SK-N-SH treated with all-trans-retinoic acid at 6 μM for 48 hours (cell line): ENCODE data around the gene RGS7.

Source experiments
- ARNTL ChIP-seq: fragments of 450-650 bp; formaldehyde crosslinking; IDR thresholded peaks from 2 replicates; pipeline ENCODE4 v1.5.0; 2020; ENCODE audit warnings: low read depth, mild to moderate bottlenecking, moderate library complexity, borderline replicate concordance
- CREB5 ChIP-seq: fragments of 250-450 bp; sonication (Bioruptor Pico); IDR thresholded peaks from 2 replicates; pipeline ENCODE4 v1.5.1; 2020; ENCODE audit warnings: low read depth, mild to moderate bottlenecking, moderate library complexity
- CSRNP3 ChIP-seq: fragments of 250-450 bp; sonication (Bioruptor Pico); IDR thresholded peaks from 2 replicates; pipeline ENCODE4 v1.5.1; 2021; ENCODE audit warnings: mild to moderate bottlenecking, moderate library complexity
- OSR1 ChIP-seq: fragments of 250-450 bp; sonication (Bioruptor Pico); IDR thresholded peaks from 2 replicates; pipeline ENCODE4 v1.8.0; 2022; ENCODE audit warnings: moderate library complexity, mild to moderate bottlenecking, inconsistent platforms
- PATZ1 ChIP-seq: fragments of 250-450 bp; sonication (Bioruptor Pico); IDR thresholded peaks from 2 replicates; pipeline ENCODE4 v1.8.0; 2020; ENCODE audit warnings: mild to moderate bottlenecking, moderate library complexity, borderline replicate concordance
- RARB ChIP-seq: fragments of 250-450 bp; sonication (Bioruptor Pico); IDR thresholded peaks from 2 replicates; pipeline ENCODE4 v1.8.0; 2021; ENCODE audit warnings: mild to moderate bottlenecking, moderate library complexity
- SNAI2 ChIP-seq: fragments of 250-450 bp; sonication (Bioruptor Pico); IDR thresholded peaks from 2 replicates; pipeline ENCODE4 v1.5.0; 2020; ENCODE audit warnings: mild to moderate bottlenecking, moderate library complexity
- TSHZ2 ChIP-seq: fragments of 250-450 bp; sonication (Bioruptor Pico); IDR thresholded peaks from 2 replicates; pipeline ENCODE4 v1.5.0; 2020; ENCODE audit warnings: mild to moderate bottlenecking, moderate library complexity
- ZC3H10 ChIP-seq: fragments of 250-450 bp; sonication (Bioruptor Pico); IDR thresholded peaks from 2 replicates; pipeline ENCODE4 v1.5.1; 2021; ENCODE audit warnings: mild to moderate bottlenecking, moderate library complexity
- ZNF565 ChIP-seq: fragments of 450-650 bp; formaldehyde crosslinking; conservative IDR thresholded peaks from 2 replicates; pipeline ENCODE4 v1.5.0; 2020; ENCODE audit warnings: low read depth, mild to moderate bottlenecking, moderate library complexity
- ZNF70 ChIP-seq: fragments of 450-650 bp; formaldehyde crosslinking; IDR thresholded peaks from 2 replicates; pipeline ENCODE4 v1.5.0; 2020; ENCODE audit warnings: mild to moderate bottlenecking, moderate library complexity
- ZNF8 ChIP-seq: fragments of 450-650 bp; formaldehyde crosslinking; IDR thresholded peaks from 2 replicates; pipeline ENCODE4 v1.5.0; 2020; ENCODE audit warnings: mild to moderate bottlenecking, moderate library complexity

GRCh38 chr1:241286486-241286885 is 70.5 kb downstream of the RGS7 start:
- TF ChIP-seq CSRNP3 (CRISPR knock-in tag), result no peak
- no peak for TF ChIP-seq ZC3H10 (CRISPR knock-in tag)
- no peak for TF ChIP-seq TSHZ2
- no peak for TF ChIP-seq ZNF70 (CRISPR knock-in tag)
- TF ChIP-seq RARB, result no peak
- no peak for TF ChIP-seq OSR1 (CRISPR knock-in tag)
- TF ChIP-seq CREB5, result no peak
- no peak for TF ChIP-seq SNAI2 (CRISPR knock-in tag)
- TF ChIP-seq ZNF8 (CRISPR knock-in tag), result no peak
- no peak for TF ChIP-seq PATZ1 (CRISPR knock-in tag)
- no peak for TF ChIP-seq ARNTL (CRISPR knock-in tag)
- TF ChIP-seq ZNF565 (CRISPR knock-in tag), result no peak
